ENCODE data around the gene TRIM75.

DNA sequence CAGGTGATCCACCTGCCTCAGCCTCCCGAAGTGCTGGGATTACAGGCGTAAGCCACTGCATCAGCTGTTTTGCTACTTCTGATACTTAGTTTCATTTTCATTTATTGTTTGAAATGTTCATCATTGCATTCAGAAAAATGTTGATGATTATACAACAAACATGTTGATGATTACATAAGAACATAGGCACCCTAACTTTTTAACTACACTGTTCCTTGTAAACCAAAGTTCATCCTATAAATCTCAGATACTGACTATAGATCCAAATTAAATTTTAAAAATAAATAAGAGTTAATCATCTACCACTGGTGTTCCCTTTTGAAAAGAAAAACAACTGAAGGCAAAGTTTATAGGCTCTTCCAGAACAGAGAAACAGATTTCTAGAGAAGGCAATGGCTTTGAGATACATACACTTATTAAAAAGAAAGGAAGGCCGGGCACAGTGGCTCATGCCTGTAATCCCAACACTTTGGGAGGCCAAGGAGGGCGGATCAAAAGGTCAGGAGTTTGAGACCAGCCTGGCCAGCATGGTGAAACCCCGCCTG, 23.4 kb downstream of the TRIM75 start:
- TF ChIP-seq POLR2A (IDR thresholded peaks at IDR 0.05) (no peak), POLR2AphosphoS5 (IDR thresholded peaks at IDR 0.05; ENCODE audit: insufficient read depth in 1 of 2, low read depth in 1 of 2) (no peak)
- TF ChIP-seq, protein P1, sequence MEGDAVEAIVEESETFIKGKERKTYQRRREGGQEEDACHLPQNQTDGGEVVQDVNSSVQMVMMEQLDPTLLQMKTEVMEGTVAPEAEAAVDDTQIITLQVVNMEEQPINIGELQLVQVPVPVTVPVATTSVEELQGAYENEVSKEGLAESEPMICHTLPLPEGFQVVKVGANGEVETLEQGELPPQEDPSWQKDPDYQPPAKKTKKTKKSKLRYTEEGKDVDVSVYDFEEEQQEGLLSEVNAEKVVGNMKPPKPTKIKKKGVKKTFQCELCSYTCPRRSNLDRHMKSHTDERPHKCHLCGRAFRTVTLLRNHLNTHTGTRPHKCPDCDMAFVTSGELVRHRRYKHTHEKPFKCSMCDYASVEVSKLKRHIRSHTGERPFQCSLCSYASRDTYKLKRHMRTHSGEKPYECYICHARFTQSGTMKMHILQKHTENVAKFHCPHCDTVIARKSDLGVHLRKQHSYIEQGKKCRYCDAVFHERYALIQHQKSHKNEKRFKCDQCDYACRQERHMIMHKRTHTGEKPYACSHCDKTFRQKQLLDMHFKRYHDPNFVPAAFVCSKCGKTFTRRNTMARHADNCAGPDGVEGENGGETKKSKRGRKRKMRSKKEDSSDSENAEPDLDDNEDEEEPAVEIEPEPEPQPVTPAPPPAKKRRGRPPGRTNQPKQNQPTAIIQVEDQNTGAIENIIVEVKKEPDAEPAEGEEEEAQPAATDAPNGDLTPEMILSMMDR (IDR thresholded peaks at IDR 0.05), result no peak
